Endothelial cell of umbilical vein (primary cell): Measurements from ENCODE around the gene KDM7A.

Experiments used
- CTCF ChIP-seq, 2 donors: IDR thresholded peaks; 1 replicate in 1 of 2; 2 replicates in 1 of 2; pipeline ENCODE4 v1.5.1; 2011; ENCODE audit warnings: low read length in 2 of 2, mild to moderate bottlenecking in 2 of 2, moderate library complexity in 2 of 2, control low read depth in 1 of 2, inconsistent platforms in 1 of 2, low read depth in 1 of 2; ENCODE audit not compliant: insufficient read depth in 1 of 2; ENCODE audit errors: extremely low read depth in 1 of 2
- JUN ChIP-seq: IDR thresholded peaks from 2 replicates; pipeline ENCODE4 v1.6.1; 2011; ENCODE audit warnings: borderline replicate concordance, low read depth; ENCODE audit not compliant: insufficient read length, insufficient read depth
- POLR2A ChIP-seq: IDR thresholded peaks from 2 replicates; pipeline ENCODE4 v1.6.1; 2012; ENCODE audit warnings: low read depth, mild to moderate bottlenecking, control low read depth, low read length
- POLR2AphosphoS5 ChIP-seq: IDR thresholded peaks from 2 replicates; pipeline ENCODE4 v1.6.1; 2012; ENCODE audit warnings: low read depth, mild to moderate bottlenecking, control low read depth, low read length, moderate library complexity; ENCODE audit not compliant: insufficient read depth
- TF ChIP-seq, protein P1 (sequence below): IDR thresholded peaks from 2 replicates; pipeline ENCODE4 v1.6.1; 2011; ENCODE audit not compliant: insufficient read depth, insufficient read length

GRCh38 chr7:140050100-140050499 lies 126.7 kb downstream of the KDM7A start:
- TF ChIP-seq, protein P1, sequence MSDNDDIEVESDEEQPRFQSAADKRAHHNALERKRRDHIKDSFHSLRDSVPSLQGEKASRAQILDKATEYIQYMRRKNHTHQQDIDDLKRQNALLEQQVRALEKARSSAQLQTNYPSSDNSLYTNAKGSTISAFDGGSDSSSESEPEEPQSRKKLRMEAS, result no peak
- no peak for TF ChIP-seq POLR2AphosphoS5
- no peak for TF ChIP-seq CTCF (IDR thresholded peaks at IDR 0.05; ENCODE audit: extremely low read depth in 1 of 2, insufficient read depth in 1 of 2, low read depth in 1 of 2, low read length in 2 of 2)
- no peak for TF ChIP-seq JUN
- TF ChIP-seq POLR2A, result no peak
